Renal cortical epithelial cell (primary cell): ENCODE results near the gene TYK2. TPM values are rescaled to one million over a fixed set of nuclear protein-coding genes. Genes with fewer than 3 reads are reported as not detected.
"Not testable (repeated sequence)": the region's sequence is repeated elsewhere in the genome, so short reads cannot be mapped to it uniquely, and the experiment has no call there.

Source experiments
- DNase-seq: peaks from one replicate; pipeline ENCODE4 v3.0.0-alpha.2; 2011; ENCODE audit warnings: low read depth
- total RNA-seq: library from RNA; depleted of rRNA; stranded (reverse); fragments of >200 nt; gene quantifications from 2 replicates; pipeline ENCODE4 v1.2.3, GENCODE V29; 2014

Gene TYK2
- total RNA-seq, 1 donor from 2014 or later: 74.2 TPM

DNA sequence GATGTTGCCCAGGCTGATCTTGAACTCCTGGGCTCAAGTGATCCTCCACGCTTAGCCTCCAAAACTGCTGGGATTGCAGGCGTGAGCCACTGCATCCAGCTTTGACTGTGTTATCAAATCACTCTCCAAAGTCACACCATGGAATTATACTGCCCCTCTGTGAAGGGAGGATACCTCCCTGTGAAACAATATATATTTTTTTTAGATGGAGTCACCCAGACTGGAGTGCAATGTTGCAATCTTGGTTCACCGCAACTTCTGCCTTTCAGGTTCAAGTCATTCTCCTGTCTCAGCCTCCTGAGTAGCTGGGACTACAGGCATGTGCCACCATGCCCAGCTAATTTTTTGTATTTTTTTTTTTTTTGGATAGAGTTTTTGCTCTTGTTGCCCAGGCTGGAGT lies 7.7 kb downstream of the TYK2 start:
- no peak for DNase-seq

DNA sequence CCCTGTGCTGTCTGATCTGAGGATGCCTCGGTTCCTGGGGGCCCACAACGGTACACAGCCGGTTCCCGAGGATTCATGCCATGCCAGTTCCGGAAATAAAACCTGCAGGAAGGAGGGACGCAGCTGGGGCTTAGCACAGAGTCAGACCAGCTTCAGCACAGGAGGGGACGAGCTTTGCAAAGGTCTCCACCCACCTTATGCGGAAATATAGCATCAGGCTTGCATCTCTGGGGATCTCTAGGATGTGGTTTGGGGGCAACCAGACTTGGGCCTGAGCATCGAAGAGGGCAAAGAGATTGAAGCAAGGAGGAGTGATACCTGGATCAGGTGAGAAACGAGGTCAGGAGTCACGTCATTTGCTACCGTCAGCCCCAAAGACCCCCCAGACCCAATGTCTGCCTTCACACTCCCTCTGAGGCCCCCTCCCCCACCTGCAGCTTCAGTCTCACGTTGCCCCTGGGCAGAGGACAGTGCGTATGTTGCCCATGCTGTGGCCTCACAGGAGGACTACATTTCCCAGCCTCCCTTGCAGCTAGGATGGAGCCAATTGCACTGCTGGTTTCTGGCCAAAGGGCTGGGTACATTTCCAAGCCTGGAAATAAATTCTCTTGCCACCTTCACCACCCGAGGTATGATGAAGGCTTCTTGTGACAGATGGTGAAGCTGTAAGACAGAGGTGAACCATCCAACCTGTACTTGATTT lies 12.1 kb downstream of the TYK2 start:
- no peak for DNase-seq

DNA sequence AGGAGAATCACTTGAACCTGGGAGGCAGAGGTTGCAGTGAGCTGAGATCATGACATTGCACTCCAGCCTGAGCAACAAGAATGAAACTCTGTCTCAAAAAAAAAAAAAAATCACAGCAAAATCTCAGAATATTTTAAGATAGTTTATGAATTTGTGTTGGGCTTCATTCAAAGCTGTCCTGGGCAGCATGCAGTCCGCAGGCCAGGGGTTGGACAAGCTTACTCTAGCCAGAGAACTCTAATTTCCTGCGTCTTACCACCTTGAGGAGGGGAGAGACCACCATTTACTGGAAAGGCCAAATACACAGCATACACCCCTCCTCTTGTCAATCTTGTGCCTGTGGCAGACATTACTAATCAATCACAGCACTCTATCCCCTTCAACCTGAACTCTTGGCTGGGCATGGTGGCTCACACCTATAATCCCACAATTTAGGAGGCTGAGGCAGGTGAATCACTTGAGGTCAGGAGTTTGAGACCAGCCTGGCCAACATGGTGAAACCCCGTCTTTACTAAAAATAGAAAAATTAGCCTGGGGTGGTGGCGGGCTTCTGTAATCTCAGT lies 13.3 kb downstream of the TYK2 start:
- not testable (repeated sequence) for DNase-seq

DNA sequence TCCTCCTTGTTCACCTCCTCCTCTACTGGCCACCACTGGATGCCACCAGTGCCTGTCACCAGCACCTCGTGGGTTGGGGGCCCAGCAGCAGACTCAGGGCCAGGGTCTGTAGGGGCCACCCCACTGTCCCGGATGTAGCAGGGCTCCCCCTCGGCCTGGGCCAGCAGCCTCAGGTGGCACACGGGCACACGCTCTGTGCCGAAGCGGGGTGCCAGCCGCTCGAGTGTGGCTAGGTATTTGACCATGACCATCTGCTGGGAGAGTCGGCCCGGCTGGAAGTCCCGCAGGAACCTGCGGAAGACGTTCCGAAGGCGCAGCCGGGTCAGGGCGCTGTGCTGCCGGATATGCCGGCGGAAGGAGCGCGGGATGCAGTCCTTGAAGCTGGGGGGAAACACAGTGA lies 14.9 kb downstream of the TYK2 start:
- no peak for DNase-seq

DNA sequence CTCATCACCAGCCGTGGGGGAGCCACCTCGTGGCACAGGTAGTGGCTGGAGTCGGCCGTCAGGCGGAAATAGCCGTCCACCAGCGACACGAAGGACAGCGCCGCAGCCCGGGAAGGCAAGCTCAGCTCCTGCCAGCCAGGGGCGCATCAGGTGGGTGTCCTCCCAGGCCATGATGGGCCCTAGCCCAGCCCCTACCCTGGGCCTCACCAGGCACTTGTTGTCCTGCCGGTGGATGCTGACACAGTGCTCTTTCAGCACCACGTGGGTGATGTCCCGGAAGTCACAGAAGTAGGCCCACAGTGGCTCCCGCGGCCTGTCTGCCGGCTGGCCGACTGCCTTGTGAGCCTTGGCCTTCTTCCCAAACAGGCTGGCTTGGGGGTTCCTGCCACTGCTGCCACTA lies 15.7 kb downstream of the TYK2 start:
- DNase-seq: no peak

DNA sequence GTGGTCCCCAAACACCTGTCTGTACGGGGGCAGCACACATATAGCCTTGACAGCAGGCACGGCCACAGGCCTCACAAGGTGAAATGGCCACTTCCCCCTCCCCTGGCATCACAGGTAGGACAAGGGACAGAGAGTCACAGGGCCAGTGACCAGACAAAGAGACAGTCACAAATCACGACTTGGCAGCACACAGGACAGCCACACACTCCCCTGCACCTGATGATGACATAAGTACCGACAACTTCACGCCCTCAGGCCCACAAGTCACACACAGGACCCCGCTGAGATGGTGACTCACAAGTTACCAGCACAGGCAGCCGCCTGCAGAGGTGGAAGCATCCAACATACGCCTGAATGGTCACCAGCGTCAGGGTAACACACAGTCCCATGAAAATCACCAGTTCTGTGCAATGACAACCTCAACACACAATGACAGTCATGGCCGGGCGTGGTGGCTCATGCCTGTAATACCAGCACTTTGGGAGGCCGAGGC lies 16.5 kb downstream of the TYK2 start:
- peak; percentile 64 for DNase-seq

DNA sequence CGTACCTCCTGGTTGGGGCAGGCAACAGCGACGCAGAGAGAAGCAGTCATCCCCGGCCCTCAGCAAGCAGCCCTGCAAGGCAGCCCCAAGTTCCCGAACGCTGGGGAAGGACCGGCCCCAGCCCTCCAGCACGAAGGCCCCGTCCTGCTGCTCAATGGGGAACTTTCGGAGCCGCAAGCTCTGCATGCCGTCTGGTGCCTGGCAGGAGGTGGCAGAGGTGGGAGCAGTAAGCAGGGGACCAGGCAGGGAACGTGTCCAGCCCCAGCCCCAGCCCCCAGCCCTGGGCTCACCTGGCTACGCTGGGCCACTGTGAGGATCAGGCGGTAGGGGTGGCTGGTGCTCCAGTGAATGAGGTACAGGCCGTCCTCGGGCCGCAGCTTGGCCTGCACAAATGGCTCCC lies 18.1 kb downstream of the TYK2 start:
- no peak for DNase-seq

DNA sequence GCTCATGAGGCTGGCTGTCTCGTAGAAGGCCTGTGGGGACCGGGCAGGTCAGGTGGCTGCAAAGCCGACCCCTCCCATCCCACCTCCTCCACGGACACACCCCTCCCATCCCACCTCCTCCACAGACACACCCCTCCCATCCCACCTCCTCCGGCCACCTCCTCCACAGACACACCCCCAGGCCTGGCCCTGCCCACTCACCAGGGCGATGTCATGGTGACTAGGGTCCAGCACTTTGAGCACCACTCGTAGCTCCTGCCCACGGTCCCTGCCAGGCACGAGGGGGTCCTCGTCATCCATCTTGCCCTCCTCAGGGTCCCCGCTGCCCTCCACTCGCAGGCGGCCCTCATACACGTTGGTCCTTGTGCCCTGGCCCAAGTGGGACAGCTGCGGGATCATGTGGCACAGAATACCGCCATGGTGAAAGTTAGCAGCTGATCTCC lies 18.8 kb downstream of the TYK2 start:
- no peak for DNase-seq

DNA sequence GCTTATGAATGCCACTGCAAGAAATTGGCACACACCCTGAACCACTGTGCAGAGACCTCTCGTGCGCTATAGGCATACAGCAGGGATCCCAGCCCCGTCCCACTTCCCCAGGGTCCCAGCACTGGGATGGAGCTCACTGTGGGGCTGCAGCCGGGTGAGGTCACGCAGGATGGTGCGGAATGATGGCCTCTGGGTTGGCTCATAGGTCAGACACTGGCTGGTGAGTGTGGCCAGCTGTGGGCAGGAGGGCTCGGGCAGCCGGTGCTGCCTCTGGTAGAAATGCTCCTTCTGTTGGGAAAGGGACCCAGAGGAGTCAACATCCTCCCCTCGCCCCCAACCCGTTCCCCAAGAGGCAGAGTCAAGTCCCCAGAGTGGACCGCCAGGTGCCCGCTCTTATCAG lies 23.9 kb downstream of the TYK2 start:
- no peak for DNase-seq

DNA sequence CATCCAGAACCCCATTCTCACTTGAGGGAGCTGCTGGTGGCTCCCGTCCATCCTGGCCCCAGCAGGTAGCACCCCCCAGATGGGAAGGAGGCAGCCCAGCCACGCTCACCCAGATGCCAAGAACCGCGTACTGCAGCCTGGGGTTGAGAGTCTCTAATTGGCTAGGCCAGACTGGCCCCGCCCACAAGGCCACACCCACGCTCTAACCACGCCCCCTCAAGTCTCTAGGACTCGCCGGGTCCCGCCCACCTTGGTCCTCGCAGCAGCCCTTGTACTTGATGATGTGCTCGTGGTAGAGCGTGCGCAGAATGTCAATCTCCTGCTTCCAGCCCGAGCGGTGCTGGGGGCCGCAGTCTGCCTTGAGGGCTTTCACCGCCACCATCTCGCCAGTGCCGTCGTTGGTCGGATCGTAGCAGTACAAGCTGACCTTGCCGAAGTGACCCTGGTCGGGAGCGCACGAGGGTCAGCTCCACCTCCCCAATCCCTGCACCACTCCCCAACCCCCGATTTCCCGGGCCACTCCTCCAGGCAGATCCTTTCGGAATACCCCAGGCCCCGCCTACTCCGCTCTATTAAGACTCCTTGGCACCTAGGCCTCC lies 26.5 kb downstream of the TYK2 start:
- no peak for DNase-seq

DNA sequence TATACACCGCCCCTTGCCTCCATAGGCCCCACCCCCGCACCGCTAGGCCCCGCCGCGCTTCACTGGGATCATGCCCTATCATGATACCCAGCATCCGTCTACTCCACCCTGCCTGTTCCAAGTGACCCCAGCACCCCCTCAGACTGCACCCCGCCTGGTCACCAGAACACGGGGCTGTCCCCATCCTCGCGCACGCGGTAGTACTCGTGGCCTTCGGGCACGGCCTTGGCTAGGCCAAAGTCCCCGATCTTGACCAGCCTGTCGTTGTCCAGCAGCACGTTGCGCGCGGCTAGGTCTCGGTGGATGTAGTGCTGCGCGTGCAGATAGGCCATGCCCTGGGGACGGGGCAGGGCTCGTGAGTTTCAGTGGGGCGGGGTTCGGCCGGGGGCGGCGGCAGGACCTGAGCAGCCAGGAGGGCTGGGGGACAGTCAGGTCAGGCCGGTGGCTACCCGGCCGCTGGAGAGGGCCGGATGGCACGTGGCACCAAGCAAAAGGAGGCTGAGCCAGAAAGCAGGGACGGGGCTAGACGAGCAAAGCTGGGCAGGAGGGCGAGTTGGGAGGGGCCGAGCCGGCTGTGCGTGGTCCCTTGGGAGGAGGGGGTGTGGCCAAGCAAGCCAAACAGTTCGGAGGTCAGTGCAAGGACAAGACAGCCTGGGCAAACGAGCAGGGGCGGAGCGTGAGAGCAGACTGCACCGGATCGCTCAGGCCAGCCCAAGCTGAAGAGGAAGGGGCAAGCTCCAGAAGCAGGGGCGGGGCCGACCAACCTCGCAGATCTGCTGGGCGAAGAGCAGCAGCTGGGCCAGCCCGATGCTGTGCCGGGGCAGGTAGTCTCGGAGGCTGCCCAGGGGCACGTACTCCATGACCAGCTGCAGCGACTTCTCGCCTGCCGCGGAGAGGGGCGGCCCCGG lies 27.4 kb downstream of the TYK2 start:
- DNase-seq: no peak

DNA sequence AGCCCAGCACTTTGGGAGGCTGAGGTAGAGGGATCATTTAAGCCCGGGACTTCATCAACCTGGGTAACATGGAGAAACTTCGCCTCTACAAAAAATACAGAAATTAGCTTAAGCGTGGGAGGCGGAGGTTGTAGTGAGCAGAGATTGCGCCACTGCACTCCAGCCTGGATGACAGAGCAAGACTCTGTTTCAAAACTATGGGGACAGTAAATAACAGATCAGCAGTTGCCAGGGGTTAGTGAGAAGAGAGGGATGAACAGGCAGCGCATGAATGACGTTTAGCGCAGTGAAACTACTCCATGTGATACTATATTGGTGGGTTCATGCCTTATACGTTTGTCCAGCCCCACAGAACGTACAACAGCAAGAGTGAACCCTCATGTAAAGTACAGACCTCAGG lies 33.9 kb downstream of the TYK2 start:
- peak; percentile 32 for DNase-seq

DNA sequence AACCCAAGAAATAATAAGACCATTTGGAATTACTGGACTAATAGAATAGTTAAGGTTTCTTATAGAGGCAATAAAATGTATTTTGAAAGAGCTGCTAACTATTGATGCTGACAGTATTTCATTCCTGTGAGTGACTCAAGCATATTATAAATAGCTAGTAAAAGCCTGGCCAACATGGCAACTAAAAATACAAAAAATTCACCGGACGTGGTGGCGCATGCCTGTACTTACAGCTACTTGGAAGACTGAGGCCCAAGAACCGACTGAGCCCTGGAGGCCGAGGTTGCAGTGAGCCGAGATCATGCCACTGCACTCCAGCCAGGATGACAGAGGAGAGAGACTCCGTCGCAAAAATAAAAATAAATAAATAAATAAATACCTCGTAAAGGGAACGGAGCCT lies 35.6 kb downstream of the TYK2 start:
- no peak for DNase-seq

DNA sequence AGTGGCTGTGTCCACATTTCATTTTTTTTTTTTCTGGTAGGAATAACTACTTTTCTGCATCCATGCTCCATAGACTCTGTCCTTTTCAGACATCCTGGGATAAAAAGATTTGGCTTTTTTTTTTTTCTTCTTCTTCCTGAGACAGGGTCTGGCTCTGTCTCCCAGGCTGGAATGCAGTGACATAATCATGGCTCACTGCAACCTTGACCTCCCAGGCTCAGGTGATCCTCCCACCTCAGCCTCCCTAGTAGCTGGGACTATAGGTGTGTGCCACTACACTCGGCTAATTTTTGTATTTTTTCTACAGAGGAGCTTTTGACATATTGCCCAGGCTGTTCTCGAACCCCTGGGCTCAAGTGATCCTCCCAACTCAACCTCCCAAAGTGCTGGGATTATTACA lies 36.9 kb downstream of the TYK2 start:
- DNase-seq: no peak

DNA sequence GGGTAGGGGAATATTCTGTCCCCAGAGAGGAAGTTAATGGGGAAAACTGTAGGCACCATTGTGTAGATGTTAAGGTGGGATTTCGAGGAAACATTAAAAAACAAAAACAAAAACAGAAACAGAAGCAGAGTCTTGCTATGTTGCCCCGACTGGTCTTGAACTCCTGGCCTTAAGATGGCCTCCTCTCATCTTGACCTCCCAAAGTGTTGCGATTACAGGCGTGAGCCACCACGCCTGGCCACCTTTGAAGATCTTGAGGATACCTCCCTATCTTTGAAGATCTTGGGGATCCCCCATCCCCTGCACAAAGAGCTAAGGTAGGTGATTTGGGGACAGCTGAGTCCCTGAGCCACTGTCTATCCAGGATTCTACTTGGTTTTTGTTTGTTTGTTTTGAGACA lies 40.4 kb downstream of the TYK2 start:
- DNase-seq: no peak

DNA sequence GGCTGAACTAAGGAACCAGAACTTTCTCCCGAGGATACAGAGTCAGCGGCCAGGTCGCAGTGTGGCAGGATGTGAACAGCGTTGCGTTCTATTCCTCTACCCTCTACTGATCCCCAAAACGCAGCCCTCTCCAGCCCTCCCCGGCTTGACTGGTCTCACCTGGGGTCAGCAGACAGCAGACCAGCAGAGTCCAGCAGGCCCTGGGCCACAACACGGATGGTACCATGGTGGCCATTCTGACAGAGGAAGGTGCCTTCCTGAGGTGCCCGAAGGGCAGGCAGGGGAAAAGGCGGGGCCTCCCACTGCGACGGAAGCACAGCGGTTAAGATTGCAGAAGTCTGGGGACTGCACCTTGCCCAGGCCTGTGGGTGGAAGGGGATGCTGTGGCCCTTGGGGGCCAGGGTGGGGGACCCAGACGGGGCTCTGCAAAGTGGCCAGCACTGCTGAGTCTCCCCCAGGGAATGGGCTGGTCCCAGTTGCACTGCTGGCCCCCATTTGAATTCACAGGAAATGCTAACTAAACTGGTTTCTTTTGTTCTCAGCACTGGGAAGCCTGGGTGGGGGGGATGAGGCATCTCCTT lies 40.9 kb downstream of the TYK2 start, which contains the start of gene ICAM3:
TSS of gene ICAM3 (minus strand) at position 245 of the 581 bp plus-strand sequence. CDS start at position 235, 10 bp downstream.
- no peak for DNase-seq

DNA sequence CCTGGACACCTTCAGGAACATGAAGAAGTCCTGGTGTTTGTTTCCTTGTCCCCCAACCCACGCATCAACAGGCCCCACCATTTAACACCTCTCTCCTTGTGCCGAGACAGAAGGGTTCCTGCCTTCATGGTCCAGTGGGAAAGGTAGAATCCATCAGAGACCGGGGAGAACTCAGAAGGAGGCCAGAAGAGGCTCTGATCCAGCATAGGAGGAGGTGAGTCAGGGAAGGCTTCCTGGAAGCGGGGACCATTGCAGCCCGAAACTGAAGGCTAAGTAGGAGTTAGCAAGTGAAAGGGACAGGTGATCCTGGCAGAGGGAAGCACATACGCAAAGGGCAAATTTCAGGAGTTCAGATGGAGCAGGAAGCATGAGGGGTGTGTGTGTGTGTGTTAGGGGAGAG lies 41.4 kb downstream of the TYK2 start:
- no peak for DNase-seq

DNA sequence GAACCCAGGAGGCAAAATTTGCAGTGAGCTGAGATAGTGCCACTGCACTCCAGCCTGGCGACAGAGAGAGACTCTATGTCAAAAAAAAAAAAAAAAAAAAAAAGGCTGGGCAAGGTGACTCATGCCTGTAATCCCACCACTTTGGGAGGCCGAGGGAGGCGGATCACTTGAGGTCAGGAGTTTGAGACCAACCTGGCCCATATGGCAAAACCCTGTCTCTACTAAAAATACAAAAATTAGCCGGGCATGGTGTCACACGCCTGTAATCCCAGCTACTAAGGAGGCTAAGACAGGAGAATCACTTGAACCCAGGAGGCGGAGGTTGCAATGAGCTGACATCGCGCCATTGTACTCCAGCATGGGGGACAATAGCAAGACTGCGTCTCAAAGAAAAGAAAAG lies 43.6 kb downstream of the TYK2 start:
- not testable (repeated sequence) for DNase-seq

DNA sequence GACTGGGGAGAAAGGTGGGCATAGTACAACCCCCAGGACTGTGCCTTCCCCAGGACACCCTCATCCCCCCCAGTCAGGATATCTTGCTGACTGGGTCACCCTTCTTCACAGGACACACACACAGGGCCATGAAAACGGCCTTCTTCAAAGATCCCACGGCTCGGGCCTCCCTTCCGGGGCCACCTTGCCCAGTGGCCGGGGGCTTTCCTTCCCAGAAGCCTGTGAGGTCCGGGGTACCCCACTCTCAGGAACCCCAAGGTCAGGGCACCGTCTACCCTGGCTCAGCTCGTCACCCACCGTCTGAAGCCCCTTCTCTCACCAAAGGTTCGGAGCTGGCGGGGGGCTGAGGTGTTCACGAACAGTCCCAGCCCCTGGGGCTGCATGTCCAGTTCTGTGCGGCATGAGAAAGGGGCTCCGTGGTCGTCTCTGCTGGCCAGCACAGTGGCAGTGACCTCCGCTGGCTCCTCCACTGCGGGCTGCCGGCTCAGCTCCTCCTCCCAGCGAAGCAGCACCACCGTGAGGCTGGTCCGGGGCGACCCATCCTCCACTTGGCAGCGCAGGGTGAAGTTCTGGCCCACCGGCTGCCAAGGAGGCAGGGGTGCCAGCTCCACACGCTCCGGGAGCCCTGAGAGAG lies 44.9 kb downstream of the TYK2 start:
- no peak for DNase-seq

DNA sequence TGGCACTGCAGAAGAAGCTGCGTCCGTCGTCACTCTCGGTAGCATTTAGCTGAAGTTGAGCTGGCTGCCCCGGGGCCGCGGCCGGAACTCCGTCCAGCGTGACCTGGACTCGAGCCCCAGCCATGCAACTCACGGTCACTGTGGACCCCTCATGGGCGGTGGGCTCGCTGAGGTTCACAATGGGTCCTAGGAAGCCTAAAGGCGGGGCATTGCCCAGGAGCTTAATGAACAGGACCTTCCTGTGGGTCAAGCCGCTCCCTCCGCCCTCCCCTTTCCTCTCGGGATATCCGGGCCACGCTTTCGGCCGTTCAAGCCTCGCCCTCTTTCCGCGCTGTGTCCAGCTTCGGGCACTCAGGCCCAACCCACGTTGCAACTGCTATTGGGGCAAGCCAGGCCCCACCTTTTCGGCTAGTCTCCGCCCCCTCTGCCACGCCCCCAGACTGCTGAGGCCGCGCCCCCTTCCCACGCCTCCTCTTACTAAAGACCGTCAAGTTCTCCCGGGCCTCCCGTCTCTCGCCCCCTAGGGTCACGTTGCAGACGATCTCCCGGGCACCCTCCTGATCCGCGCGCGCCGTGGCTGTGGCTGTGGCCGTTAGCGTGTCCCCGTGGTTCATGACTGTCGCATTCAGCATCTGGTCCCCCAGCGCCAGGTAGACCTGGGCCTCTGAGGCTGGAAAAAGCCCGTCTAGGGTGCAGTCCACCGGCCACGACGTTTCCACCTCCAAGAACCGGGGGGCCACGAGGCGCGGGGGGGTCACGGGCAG lies 45.6 kb downstream of the TYK2 start:
- DNase-seq: peak; percentile 89
